Pulmonary artery endothelial cell (primary cell): Measurements from ENCODE around the gene WDFY2. TPM values are rescaled to one million over a fixed set of nuclear protein-coding genes. Genes with fewer than 3 reads are reported as not detected.
"Not testable (repeated sequence)": the region's sequence is repeated elsewhere in the genome, so short reads cannot be mapped to it uniquely, and the experiment has no call there.

Experiments used
- DNase-seq: peaks from one replicate; pipeline ENCODE4 v3.0.0-alpha.2; 2011; ENCODE audit warnings: low read depth, low spot score
- total RNA-seq: library from RNA; depleted of rRNA; stranded (reverse); fragments of >200 nt; gene quantifications from 2 replicates; pipeline ENCODE4 v1.2.3, GENCODE V29; 2014

WDFY2 gene
- total RNA-seq, 1 donor from 2014 or later: 1.7 TPM

DNA sequence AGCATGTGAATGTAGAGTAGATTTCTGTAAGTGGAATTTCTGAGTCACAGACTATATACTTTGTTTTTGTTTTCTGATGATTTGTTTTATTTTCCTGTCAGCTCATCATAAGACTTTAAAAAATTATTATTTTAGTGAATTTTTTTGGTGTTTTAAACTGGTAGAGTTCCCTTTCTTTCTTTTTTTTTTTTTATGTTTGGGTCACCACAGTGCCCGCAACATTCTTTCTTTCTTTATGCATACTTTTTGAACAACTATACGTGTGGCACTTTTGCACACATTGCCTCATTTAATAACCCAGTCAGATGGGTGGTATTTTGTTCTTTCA lies 46.0 kb downstream of the WDFY2 start:
- no peak for DNase-seq

DNA sequence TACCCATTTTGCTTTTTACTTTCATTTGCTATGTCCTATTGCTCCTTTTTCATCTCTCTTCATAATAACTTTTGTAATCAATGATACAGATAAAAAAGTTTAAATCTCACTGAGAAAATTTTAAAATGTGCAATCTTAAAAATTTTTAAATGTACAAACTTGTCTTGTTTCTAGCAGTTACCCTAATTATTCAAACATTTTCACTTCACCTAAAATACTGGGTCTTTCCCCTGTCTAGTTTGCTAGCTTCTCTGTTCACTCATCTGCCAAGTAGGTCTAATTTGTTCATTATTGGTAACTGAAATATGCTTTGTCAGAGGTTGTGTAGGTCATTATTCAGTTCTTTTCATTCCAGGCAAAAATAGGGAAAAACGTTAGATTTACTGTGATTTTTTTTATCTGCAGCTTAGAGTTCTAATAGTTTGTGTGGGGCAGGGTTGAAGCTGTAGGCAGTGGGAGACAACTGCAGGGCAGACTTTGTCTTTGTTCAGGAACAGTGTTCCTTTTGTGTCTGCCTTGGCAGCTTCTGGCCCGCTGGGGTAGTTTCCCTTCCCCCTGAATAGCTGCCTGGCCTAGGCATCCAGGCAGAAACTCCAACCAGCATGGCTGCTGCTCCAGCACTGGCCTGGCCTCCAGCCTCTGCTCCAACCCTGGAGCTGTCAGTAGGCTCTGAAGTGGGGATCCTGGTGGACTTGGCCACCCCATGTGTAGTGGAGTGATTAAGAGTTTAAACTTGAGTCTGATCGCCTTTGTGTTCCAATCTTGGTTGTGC lies 48.5 kb downstream of the WDFY2 start:
- no peak for DNase-seq

- DNase-seq: no peak
Observed at GRCh38 chr13:51635137-51635878, 51.0 kb downstream of the WDFY2 start.

- no peak for DNase-seq
Observed at GRCh38 chr13:51636349-51636890, 52.2 kb downstream of the WDFY2 start.

DNA sequence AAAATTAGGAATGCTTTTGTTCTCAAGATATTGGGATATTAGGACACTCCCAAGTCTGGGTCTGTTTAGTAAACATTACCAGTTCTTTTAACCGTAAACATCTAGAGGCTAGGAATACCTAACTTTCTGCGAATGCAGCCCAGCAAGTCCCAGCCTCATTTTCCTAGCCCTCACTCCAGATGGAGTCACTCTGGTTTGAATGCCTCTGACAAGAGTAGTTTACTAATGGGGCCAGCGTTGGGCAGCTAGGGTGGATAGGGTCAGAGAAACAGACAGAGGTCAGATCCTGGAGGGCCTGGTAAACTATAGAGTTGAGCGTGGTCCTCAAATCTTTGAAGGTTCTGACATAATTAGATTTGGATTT lies 53.6 kb downstream of the WDFY2 start:
- DNase-seq: no peak

DNA sequence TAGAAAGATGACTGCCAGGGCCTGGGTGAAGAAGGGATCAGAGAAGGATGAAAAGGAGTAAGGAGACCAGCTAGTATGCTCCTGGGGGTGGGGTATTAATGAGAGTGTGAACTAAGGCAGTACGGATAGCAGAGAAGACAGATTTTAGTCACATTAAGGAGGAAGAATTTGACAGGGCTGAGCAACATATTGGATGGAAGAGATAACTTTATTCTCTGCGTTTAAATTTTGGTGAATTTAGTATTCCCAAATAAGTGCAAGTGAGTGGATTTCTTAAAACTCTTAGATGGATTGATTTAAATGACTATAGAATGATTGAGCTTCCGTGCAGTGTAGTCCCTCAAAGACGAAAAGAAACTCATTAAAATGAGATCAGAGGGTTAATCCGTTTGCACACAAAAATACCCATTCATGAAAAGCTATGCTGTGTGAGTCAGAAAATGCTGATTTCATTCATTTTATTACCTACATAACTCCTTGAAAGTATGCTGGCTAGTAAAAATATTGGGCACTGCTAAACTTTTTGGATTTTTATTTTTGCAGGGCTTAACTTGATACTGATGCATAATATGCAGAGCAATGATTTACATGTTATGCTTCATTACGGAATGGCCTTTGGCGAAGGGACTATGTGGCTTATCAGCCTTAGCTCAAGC lies 54.1 kb downstream of the WDFY2 start:
- no peak for DNase-seq

DNA sequence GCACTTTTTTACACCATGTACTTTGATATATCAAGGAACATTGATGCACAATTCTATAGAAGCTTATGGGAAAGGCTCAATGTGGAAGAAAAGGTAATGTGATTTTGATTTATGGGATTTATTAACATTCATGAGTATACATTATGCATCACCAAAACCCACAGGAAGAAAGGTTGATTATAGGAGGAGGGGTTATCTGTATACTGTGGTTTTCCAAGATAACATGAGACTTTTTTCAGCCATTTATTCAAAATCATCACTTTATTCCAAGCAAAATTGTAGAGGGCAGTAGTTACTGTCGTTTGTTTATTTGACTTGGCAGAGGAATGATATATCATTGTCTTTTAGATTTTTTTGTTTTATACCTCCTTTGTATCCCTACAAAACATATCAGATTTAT lies 54.9 kb downstream of the WDFY2 start:
- DNase-seq: no peak

- DNase-seq: not testable (repeated sequence)
Observed at GRCh38 chr13:51640696-51641095, 56.4 kb downstream of the WDFY2 start.

GRCh38 chr13:51643105-51643881 lies 59.0 kb downstream of the WDFY2 start:
- DNase-seq: peak; percentile 13

DNA sequence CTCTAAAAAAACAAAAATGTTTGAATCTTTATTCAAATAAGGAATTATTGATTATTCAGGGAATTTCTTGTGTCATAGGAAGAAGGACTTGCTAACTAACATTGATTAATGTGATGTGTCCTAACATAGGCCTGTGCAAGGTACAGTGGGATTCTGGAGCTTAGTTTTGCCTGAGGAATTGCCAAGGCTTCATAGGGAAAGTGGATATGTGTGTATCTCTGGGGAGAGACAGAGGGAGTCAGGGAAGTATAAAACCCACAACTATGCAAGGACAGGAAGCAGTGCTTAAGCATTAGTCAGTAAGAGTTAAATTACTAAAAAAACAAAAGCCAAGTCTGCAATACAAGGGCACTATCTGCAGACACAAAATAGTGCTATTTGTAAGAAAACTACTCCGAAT lies 59.6 kb downstream of the WDFY2 start:
- DNase-seq: peak; percentile 64

DNA sequence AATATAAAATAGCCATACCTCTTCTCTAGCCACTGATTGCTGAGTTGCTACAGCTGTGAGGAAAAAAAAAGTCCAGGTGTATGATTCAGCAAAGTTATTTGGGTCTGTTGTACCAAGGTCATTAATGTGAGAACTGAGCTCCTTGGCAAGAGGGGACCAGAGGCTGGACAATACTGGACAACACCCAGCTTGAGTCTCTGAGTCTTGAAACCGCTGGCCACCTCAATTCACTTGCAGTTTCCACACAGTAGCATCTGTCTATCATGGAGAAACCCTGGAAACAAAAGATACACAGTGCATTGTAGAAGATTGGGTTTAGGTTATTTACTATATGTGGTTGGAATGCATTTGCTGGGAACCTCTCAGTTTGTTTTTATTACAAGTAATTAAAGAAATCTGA lies 60.4 kb downstream of the WDFY2 start:
- no peak for DNase-seq

- DNase-seq: no peak
Observed at GRCh38 chr13:51645154-51645650, 60.9 kb downstream of the WDFY2 start.

DNA sequence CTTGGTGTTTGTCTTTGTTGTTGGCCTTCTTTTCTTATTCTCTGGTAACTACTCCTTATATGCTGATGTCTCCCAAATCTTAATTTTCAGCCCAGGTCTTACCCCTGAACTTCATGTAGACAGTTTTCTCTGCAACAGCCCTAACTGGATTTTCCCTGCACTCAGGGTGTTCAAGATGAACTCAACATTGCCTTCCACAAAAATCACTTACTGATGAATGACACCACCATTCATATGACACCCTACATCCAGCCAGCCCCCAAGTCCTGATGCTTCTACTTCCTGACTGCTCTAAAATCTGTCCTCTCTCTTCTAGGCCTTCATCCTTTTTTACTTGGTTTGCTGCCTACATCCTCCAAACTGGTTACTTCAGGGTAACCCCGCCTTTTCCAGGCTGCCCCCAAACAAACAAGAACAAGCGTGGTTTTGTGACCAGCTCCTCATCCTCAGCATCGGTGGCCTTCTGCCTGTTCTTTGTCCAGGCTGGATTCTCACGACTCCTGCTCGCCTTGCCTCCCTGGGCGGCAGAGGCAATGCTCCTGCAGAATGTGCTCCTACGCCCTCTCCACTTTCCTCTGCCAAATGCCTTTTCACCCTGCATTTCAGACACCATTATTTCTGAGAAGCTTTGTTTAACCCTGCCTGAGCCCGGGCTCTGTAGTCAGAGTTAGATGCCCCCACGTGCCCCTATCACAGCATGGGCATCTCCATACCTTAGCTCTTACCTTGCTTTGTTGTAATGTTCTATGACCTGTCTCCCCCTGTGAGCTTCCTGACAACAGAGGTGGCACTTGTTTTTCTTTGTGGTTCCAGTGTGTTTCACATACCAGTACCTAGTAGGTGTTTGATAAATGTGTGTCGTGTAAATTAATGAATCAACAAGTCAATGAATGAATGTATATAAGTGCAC lies 61.8 kb downstream of the WDFY2 start:
- DNase-seq: no peak

GRCh38 chr13:51647067-51647466 lies 62.8 kb downstream of the WDFY2 start:
- DNase-seq: no peak

DNA sequence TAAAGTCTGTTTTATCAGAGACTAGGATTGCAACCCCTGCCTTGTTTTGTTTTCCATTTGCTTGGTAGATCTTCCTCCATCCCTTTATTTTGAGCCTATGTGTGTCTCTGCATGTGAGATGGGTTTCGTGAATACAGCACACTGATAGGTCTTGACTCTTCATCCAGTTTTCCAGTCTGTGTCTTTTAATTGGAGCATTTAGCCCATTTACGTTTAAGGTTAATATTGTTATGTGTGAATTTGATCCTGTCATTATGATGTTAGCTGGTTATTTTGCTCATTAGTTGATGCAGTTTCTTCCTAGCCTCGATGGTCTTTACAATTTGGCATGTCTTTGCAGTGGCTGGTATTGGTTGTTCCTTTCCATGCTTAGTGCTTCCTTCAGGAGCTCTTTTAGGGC lies 67.9 kb downstream of the WDFY2 start:
- DNase-seq: not testable (repeated sequence)

DNA sequence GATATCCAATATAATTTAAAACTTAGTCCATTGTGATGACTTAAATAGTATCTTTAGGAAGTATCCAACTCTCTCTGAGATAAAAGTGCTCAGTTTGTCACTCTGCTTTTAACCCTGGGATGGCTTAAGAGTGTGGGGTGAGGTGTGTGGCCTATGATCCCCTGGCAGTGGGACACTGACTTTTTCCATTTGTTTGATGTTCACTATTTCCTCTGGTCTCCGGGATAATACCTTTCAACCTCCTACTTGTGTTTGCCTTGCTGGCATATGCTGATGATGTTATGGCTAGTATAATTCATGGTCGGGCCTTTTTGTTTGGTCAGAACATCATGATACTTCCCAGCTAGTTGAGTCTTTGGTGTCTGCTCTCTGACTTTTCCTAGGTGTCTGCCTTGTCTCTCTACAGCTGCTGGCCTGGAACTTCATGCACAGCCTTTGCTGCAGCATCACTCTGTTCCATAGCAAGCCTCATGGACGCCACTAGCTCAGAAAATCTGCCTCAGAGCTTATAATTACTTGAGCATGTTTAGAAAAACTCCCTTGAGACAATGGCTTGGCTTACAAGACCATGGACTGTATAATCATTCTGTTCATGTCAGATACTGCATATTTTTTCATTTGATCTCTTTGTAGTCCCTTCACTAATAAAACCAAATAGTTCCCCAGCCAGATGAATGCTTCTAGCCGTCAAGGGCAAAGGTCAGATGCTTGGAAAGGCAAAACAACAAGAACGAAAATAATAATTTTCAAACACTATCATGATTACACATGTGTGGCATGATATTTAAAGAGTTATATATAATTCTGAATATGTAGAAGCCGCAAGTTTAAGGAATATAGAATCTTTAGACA lies 75.2 kb downstream of the WDFY2 start:
- DNase-seq: no peak

- no peak for DNase-seq
Observed at GRCh38 chr13:51660813-51661212, 76.6 kb downstream of the WDFY2 start.

DNA sequence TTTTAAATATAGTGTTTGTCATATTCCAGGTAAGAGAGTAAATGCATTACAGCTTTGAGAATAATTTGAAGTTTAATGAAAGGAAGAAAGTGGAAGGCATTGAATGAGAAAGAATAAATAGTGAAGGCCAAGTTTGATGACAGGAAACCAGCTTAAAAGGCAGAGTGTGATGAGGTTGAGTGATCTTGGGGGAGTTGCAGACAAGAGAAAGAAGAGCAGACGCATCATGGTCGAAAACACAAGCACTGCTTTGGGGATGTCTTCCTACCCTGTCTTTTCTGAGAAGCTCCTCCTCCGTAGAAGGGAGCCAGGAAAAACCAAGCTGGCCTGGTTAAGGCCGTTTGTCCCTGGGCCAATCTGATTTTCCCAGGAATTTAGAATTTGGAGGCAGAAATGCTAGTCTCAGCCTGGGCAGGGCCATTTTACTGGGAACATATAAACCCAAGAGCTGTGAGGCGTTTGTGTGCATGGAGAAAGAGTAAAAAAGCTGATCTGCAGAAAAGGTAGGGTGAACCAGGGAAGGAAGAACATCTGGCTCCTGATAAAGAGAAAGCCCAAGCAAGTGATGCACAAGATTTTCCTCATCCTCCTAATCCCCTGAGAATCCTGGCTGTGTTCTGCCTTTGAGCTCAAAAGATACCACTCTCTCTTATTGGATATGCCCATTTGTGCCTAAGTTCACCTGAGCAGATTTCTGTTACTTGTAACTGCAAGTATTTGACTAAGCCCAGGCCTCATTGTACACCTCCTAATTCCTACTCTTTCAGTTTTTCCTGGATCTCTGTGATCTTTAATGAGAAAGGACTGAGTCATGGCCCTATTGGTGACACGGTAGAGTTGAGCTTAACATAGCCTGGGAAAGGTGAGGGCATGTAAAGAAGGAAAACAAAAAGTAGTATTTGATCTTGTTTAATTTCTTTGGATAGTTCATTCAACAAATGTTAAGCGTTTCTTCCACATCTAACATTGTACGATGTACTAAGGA lies 80.0 kb downstream of the WDFY2 start:
- DNase-seq: no peak
